Hematopoietic multipotent progenitor cell (in vitro differentiated cells): ENCODE measurements around the gene MAPK7. TPM values are rescaled to one million over a fixed set of nuclear protein-coding genes. Genes with fewer than 3 reads are reported as not detected.
"Not testable (repeated sequence)": the region's sequence is repeated elsewhere in the genome, so short reads cannot be mapped to it uniquely, and the experiment has no call there.

Source experiments
- DNase-seq, 3 donors: peaks; one replicate each; pipeline ENCODE4 v3.0.0-alpha.2; 2011 to 2015; ENCODE audit warnings: low read depth in 2 of 3, low spot score in 2 of 3
- total RNA-seq: library from RNA; depleted of rRNA; stranded (reverse); fragments of >200 nt; gene quantifications from one replicate; pipeline ENCODE4 v1.2.3, GENCODE V29; 2012

MAPK7 gene
- total RNA-seq, 1 donor: 13.7 TPM

GRCh38 chr17:19342611-19343255 is 35.6 kb upstream of the MAPK7 start:
- DNase-seq: no peak

GRCh38 chr17:19343256-19343630 is 35.1 kb upstream of the MAPK7 start:
- DNase-seq: no peak

- DNase-seq: no peak
These were observed 34.6 kb upstream of the MAPK7 start for GRCh38 chr17:19343671-19344151.

- no peak for DNase-seq
These were observed 33.8 kb upstream of the MAPK7 start for GRCh38 chr17:19344311-19345066.

- no peak for DNase-seq
These were observed 33.2 kb upstream of the MAPK7 start for GRCh38 chr17:19345067-19345460.

GRCh38 chr17:19345486-19346350 is 32.6 kb upstream of the MAPK7 start:
- DNase-seq: no peak

- DNase-seq: no peak
These were observed 31.7 kb upstream of the MAPK7 start for GRCh38 chr17:19346351-19347255.

GRCh38 chr17:19347323-19348080 is 30.8 kb upstream of the MAPK7 start:
- no peak for DNase-seq

GRCh38 chr17:19348081-19348650 is 30.1 kb upstream of the MAPK7 start:
- no peak for DNase-seq

- no peak for DNase-seq
These were observed 29.5 kb upstream of the MAPK7 start for GRCh38 chr17:19348806-19349205.

GRCh38 chr17:19353401-19353800 is 24.9 kb upstream of the MAPK7 start:
- DNase-seq: not testable (repeated sequence)

- DNase-seq: no peak
These were observed 23.6 kb upstream of the MAPK7 start for GRCh38 chr17:19354748-19355147.

GRCh38 chr17:19357351-19357750 is 20.9 kb upstream of the MAPK7 start:
- no peak for DNase-seq

GRCh38 chr17:19357761-19358160 is 20.5 kb upstream of the MAPK7 start:
- no peak for DNase-seq

- DNase-seq: no peak
These were observed 19.1 kb upstream of the MAPK7 start for GRCh38 chr17:19359151-19359550.

GRCh38 chr17:19359856-19360255 is 18.4 kb upstream of the MAPK7 start:
- no peak for DNase-seq

GRCh38 chr17:19360772-19361171 is 17.5 kb upstream of the MAPK7 start:
- DNase-seq: no peak

GRCh38 chr17:19361326-19361725 is 17.0 kb upstream of the MAPK7 start:
- DNase-seq: no peak

- no peak for DNase-seq
These were observed 16.4 kb upstream of the MAPK7 start for GRCh38 chr17:19361944-19362276.
